Neural progenitor cell (in vitro differentiated cells): ENCODE data around the gene TRIP12.

Experiments
- EZH2 ChIP-seq: fragments of 200-600 bp; sonication (generic); IDR thresholded peaks from 2 replicates; pipeline ENCODE4 v1.6.1; 2017; ENCODE audit warnings: antibody characterized with exemption, mild to moderate bottlenecking, moderate library complexity
- EZH2phosphoT487 ChIP-seq: fragments of 200-600 bp; sonication (generic); IDR thresholded peaks from 2 replicates; pipeline ENCODE4 v1.6.1; 2017; ENCODE audit warnings: antibody characterized with exemption
- TF ChIP-seq, protein P1 (sequence below): fragments of 200-600 bp; sonication (generic); IDR thresholded peaks from 2 replicates; pipeline ENCODE4 v1.5.1; 2017; ENCODE audit warnings: antibody characterized with exemption, mild to moderate bottlenecking

- TF ChIP-seq EZH2 (no peak), EZH2phosphoT487 (no peak)
- TF ChIP-seq, protein P1, sequence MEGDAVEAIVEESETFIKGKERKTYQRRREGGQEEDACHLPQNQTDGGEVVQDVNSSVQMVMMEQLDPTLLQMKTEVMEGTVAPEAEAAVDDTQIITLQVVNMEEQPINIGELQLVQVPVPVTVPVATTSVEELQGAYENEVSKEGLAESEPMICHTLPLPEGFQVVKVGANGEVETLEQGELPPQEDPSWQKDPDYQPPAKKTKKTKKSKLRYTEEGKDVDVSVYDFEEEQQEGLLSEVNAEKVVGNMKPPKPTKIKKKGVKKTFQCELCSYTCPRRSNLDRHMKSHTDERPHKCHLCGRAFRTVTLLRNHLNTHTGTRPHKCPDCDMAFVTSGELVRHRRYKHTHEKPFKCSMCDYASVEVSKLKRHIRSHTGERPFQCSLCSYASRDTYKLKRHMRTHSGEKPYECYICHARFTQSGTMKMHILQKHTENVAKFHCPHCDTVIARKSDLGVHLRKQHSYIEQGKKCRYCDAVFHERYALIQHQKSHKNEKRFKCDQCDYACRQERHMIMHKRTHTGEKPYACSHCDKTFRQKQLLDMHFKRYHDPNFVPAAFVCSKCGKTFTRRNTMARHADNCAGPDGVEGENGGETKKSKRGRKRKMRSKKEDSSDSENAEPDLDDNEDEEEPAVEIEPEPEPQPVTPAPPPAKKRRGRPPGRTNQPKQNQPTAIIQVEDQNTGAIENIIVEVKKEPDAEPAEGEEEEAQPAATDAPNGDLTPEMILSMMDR, result no peak
Observed at GRCh38 chr2:229740279-229740678, 181.5 kb downstream of the TRIP12 start.
